ENCODE results near the gene VAV1. TPM values are rescaled to one million over a fixed set of nuclear protein-coding genes. Genes with fewer than 3 reads are reported as not detected.

The VAV1 gene
- total and polyA plus RNA-seq, 9 of the 15 experiments (the other 6 are each of a cell fraction or from before 2014, with no cell fraction given): 0.46 to 20.1 (median 11.1) TPM

- TF ChIP-seq HOXB6 (CRISPR knock-in tag; IDR thresholded peaks at IDR 0.05; ENCODE audit: borderline replicate concordance) (no peak), SMARCA5 (IDR thresholded peaks at IDR 0.05) (peak; percentile 72; the same call in 1 of the 2 replicates), PPARD (CRISPR knock-in tag; IDR thresholded peaks at IDR 0.05) (no peak), ZKSCAN1 (IDR thresholded peaks at IDR 0.05; ENCODE audit: low read depth, low read length) (no peak), TBP (optimal IDR thresholded peaks at IDR 0.05; ENCODE audit: low read depth, low read length) (peak; percentile 50), CBX3 (IDR thresholded peaks at IDR 0.05; ENCODE audit: borderline replicate concordance in 1 of 2, low read length in 2 of 2) (0 out of 3 replicates have a peak, but pooled peaks of 1 of the 2 experiments have one; percentile 29), HDAC2 (IDR thresholded peaks at IDR 0.05) (no peak), HLTF (IDR thresholded peaks at IDR 0.05) (0 out of 2 replicates have a peak, but pooled peaks have one; percentile 40), POLR2AphosphoS5 (IDR thresholded peaks at IDR 0.05; ENCODE audit: control insufficient read depth, insufficient read depth, low read depth, low read length) (no peak), ZC3H11A (IDR thresholded peaks at IDR 0.05; ENCODE audit: low read depth, low read length) (no peak), RBBP5 (IDR thresholded peaks at IDR 0.05; ENCODE audit: borderline replicate concordance, insufficient read depth, low read length, poor library complexity, severe bottlenecking) (no peak), ZNF511 (CRISPR knock-in tag; IDR thresholded peaks at IDR 0.05) (no peak), KDM1A (IDR thresholded peaks at IDR 0.05) (peak; percentile 57 to 63; a peak in 3 of 4 replicates), EWSR1 (IDR thresholded peaks at IDR 0.05; ENCODE audit: borderline replicate concordance, low read depth, partially characterized antibody) (no peak), MED1 (CRISPR knock-in tag; IDR thresholded peaks at IDR 0.05; ENCODE audit: borderline replicate concordance) (no peak), ZBTB33 (CRISPR knock-in tag; IDR thresholded peaks at IDR 0.05) (0 out of 2 replicates have a peak, but pooled peaks have one; percentile 40), E2F1 (CRISPR knock-in tag; IDR thresholded peaks at IDR 0.05) (no peak), ZNF778 (CRISPR knock-in tag; IDR thresholded peaks at IDR 0.05) (no peak), ZBTB11 (CRISPR knock-in tag; IDR thresholded peaks at IDR 0.05) (no peak), ZNF830 (CRISPR knock-in tag; IDR thresholded peaks at IDR 0.05) (no peak), PHB2 (IDR thresholded peaks at IDR 0.05; ENCODE audit: low read depth) (no peak), HNRNPH1 (optimal IDR thresholded peaks at IDR 0.05; ENCODE audit: low read depth, low read length) (no peak), DIDO1 (tag; IDR thresholded peaks at IDR 0.05; ENCODE audit: low read depth) (no peak)
Observed at GRCh38 chr19:6806488-6806887, 34.0 kb downstream of the VAV1 start (continued).

Measured in K562 (cell line).